TTC549 (cell line): ENCODE measurements around the gene PSMG4.
"Not testable (repeated sequence)": the region's sequence is repeated elsewhere in the genome, so short reads cannot be mapped to it uniquely, and the experiment has no call there.

Experiments
- FAIRE-seq: peaks from 2 replicates; lab custom pipeline; 2012; peaks lifted over from hg19 to GRCh38; lab: Jason Lieb, UNC

The PSMG4 gene

DNA sequence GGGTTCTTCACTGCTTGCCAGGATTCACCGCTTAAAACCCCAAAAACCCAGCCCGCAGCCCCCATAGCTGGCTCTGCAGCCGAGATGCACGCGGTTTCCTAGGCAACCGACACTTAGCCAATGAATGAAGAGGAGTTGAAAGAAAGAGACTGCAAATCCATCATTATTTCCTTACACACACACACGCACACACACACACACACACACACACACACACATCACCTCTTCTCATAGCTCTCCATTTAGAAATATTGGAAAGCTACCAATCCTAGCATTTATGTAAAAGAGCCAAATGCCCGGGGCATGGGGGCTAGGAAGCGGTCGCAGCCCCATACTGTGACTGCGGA, 27.9 kb upstream of the PSMG4 start:
- FAIRE-seq = no peak

DNA sequence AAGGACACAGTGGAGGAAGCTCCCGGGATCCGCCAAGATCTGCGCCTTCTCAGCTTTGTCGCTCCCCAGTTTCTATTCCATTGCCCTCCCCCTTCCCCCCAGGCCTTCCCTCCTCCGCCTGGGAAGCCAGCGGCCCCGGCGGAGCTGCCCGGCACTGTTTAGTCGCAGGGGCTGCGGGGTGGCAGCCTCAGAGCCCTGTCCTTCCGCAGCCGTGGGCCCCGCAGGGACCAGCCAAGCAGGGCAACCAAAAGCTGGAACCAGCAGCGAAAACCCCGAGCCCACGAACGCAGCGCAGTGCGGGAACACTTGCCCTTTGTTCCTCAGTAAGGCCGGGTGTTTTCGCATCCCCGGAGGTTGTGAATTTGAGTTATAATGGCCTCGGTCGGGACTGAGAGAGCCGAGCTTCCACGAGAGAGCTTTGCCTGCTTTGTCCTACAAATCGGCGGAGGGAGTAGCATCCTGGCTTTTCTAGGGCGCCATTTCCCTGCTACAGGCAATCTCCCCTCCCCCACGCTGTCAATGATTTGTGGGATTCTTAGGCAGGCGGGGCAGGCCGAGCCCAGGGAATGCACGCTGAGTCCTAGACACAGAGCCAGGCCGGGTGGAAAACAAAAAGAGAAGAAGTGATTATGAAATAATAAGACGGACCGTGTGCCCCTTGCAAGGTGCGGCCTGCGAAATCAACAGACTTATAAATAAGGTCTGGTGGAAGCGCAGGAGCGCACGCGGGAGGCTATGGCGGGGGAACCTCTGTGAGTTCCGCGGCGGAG, 27.3 kb upstream of the PSMG4 start:
- FAIRE-seq = no peak

DNA sequence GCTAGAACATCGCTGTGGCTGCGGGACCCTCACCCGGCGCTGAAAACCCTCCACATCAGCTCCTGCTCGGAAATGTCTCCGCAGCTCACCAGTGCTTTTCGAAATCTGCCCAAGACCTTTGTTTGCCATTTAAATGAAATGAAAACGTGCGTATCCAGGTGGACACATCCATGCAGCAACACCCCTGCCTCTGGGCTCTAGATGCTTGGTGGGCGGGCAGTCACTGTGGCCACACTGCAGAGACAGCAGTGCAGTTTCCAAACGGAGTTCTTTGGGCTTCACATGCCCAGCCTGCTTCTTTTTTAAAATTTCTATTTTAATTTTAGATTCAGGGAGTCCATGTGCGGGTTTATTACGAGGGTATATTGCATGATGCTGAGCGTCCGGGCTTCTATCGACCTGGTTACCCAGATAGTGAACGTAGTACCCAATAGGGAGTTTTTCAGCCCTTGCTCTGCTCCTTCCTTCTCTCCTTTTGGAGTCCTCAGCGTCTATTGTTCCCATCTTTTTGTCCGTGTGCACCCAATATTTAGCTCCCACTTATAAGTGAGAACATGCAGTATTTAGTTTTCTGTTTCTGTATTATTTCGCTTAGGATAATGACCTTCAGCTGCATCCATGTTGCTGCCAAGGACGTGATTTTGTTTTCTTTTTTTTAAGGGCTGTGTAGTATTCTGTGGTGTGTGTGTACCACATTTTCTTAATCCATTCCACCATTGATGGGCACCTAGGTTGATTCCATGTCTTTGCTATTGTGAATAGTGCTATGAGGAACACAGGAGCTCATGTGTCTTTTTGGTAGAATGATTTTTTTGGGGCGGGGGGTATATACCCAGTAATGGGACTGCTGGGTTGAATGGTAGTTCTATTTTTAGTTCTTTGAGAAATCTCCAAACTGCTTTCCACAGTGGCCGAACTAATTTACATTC, 26.5 kb upstream of the PSMG4 start:
- no peak for FAIRE-seq

DNA sequence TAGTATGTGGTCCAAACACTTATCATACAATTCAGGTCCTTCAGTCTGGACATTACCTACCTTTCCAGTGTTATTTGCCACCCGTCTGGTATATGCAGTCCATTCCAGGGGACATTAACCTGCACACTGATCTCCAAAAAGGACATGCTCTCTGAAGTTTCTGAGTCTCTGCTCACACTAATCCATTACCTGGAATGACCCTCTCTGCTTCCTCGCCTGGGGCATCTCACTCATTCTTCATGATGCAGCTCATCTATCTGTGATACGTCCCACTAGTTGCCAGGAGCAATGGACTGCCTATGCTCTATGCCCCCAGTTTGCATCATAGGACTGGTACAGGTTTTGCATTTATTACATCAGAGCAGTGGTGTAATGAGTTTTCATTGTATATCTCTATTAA, 25.4 kb upstream of the PSMG4 start:
- no peak for FAIRE-seq

DNA sequence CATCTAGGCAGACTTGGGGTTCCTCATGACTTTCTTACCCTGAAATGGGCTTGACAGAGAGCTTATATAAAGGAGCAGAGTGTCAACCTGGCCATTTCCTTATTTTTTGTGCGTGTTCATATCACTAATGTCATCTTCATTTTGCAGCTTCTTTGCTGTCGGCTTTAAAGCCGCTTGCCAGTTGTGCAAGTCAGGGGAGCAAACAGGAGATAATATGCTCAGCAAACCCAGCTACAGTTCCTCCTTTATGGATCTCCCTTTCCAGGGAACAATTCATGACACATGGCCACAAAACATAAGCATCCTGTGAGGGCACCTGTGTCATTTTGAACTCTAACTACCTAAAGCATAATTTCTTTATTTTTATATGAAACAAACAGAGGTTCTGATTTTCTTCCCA, 24.8 kb upstream of the PSMG4 start:
- FAIRE-seq = no peak

DNA sequence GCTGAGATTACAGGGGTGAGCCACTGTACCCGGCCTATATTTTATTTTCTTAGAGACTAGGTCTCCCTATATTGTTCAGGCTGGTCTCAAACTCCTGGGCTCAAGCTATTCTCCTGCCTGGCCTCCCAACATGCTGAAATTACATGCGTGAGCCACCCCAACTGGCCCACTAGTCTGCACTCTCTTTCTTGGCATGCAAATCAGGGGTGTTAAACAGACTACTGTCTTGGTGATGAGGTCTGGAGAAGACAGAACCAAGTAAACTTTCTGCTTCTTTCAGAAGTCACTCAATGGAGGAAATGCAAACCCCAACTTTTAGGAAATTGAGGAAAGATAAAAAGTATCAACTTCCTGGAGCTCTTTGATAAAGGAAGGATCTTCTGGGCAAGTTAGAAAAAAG, 23.3 kb upstream of the PSMG4 start:
- FAIRE-seq = no peak

DNA sequence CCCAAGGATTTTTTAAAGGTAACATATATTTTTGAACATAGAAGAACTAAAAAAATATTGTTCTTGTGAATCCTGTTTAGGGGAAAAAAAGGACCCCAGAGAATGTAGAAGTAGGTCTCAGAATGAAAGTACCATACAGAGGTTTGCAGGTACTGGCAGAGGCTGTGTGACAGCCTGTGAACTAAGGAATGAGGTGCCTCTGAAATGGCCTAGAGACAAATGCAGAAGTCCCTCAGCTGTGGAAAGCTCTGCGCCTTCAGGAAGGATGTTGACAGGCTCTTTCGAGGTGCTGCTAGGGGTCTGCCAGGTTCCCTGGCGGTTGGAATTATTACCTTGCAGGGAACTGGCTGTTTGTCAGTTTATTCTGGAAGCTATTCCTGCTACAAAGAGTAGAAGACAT, 22.7 kb upstream of the PSMG4 start:
- FAIRE-seq = no peak

DNA sequence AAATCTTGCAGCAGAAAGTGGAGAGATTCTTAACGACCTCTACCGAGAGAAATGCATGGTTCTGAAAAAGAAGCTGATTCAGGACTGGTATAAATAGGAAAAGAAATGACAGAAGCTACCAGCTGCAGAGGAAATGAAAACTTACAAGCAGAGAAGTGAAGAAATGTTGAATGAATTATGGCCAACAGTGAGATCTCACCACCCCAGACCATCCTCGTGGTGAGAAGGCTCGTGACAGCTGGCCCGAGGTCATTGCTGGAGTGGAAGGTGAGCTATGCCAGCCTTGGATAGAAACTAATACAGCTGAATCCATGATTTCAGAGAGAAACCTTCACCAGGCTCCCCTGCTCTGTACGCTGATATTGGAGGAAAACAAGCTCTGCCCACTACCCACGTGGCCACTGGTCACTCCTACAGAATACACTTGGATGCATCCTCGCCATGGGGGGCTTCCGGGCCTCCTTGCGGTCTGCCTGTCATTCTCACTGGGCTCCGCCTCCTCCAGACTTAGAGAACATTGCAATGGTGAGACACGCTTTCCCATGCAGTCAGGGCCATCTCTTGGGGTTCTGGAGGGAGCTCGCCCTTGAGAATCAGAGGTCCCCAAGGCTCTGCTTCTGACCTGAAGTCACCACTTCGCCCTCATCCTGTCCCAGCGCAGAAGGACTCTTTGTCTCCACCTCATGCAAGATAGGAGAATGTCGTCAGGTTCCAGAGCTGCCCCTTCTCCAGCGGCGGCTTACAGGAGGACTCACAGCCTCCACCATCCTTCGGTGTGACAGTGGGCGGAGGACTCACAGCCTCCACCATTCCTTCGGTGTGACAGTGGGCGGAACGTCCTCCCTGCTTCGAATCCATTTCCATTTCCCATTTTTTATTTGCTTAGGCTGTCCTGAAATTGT, 20.7 kb upstream of the PSMG4 start:
- FAIRE-seq = no peak

DNA sequence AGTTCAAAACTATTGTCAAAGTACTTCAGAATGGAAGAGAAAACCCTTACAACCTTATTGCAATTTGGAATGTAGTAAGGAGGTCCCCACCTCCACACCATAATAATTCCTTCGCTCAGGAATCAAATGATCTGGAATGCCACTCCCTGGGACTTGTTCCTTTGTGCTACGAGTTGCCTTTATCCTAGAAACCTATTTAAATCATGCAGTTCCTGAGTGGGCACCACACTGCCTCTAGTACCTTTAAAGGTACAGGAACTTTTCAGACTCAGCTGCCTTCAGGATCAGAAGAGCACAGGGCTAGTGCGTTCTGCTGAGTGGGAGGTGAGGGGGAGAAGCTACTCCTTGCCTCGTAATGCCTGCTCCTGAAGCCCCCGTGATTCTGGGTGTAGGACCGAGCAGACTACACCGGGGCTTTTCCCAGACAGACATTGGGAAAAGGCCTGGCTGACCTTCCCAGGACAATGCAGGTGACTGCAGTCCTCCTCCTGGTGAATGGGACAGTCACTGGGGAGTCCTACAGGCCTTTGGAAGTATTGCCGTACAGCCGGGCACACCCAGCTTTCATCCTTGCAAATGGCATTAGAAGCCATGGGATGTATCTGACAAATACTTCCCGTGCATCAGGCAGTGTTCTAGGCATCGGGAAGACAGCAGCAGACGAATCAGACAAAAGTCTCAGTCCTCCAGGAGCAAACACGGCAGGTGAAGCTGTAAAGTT, 19.5 kb upstream of the PSMG4 start:
- FAIRE-seq = no peak

DNA sequence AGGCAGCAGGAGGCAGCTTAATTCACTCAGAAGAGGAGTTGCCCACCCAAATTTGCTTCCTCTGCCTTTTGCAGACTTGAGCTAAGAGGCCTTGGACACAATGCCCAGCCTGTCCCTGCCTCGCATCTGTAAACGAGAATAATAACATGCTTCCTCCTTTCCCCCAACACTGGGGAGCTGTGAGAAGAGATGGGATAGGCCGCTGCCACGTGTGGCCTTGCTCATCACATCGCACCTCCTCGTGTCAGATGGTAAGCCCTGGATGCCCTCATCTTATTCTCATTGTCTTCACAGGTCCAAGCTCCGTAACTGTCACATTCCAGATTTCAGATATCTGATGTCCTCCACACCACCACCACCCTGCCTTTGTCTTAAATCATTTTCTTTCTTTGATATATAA, 18.2 kb upstream of the PSMG4 start:
- no peak for FAIRE-seq

DNA sequence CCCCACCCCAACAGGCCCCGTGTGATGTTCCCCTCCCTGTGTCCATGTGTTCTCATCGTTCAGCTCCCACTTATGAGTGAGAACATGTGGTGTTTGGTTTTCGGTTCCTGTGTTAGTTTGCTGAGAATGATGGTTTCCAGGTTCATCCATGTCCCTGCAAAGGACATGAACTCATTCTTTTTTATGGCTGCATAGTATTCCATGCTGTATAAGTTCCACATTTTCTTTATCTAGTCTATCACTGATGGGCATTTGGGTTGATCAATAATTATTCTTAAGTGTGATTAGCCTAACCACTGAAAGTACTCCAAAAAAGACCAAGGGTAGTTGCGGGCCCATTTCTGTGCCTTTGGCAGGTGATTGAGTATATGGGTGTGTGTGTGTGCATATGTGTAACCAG, 17.0 kb upstream of the PSMG4 start:
- not testable (repeated sequence) for FAIRE-seq

DNA sequence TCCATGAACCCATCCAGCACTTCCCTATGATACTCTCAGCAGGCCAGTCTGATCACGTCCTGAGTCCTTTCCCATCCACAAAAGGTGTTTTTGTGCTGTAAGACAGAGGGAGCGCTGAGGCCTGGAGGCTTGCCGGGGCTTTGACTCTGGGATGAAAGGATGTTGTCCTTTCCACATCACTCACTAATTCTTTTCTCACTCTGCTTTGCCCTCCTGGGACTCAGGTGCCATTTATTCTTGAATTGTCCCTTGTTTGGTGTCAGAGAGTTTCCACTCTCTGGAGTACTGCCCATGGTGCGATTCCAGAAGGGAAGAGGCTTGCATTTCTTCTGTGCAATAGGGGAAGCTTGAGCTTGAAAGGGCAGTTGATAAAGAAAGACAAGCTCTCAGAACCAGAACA, 16.0 kb upstream of the PSMG4 start:
- FAIRE-seq = no peak

DNA sequence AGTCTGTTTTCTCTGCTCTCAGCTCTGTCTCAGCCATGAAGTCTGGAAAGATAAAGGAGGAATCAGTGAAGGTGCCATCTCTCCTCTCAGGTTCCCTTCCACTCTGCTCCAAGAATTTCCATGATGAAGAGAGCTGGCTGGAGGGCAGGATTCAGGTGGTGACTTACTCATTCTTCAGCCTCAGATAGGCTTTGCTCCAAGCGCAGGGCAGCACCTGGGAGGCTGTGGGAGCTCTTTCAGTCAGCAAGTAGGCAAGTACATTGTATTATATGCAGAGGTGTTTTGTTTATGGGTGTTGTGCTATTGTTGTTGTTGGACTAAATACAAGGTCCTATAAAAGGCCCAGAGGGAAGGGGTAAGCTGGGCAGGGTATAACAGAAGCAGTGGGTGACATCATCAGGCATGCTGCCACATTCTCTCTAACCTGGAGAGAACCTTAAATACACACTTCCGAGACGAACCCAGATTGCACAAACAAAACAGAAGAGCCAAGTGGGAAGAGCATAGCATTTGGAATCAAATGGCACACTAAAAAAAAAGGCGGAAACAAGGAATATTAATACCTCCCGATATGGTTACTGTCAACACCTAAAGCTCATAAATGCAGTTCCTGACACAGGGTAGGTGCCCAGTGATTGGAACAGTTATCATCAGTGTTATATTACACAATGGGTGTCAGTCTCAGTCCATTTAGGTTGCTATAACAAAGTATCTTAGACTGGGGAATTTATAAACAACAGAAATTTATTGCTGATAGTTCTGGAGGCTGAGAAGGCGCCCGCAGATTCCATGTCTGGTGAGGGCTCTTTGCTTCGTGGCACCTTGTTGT, 14.5 kb upstream of the PSMG4 start:
- FAIRE-seq = no peak

DNA sequence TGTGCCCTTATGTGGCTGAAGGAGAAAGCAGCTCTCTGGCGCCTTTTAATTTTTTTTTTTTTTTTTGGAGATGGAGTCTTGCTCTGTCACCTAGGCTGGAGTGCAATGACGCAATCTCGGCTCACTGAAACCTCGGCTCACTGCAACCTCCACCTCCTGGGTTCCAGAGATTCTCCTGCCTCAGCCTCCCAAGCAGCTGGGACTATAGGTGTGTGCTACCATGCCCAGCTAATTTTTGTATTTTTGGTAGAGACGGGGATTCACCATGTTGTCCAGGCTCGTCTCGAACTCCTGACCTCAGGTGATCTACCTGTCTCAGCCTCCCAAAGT, 13.9 kb upstream of the PSMG4 start:
- not testable (repeated sequence) for FAIRE-seq

DNA sequence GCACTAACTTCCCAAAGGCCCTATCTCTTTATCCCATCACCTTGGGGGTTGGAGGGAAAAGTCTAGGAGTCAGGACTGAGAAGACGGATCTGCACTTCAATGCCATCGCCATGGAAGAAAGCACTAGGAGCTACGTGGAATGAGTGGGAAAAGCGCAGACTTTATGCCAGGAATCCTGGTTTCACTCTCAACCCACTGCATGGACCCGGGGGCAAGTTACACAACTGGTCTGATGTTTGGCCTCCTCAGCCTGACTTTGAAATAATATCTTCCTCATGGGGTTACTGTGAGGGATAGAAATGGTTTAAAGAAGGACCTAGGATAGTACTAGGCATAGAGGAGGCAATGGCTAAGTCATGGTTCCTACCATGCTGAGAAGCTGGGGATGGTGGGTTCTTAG, 13.5 kb upstream of the PSMG4 start:
- no peak for FAIRE-seq

DNA sequence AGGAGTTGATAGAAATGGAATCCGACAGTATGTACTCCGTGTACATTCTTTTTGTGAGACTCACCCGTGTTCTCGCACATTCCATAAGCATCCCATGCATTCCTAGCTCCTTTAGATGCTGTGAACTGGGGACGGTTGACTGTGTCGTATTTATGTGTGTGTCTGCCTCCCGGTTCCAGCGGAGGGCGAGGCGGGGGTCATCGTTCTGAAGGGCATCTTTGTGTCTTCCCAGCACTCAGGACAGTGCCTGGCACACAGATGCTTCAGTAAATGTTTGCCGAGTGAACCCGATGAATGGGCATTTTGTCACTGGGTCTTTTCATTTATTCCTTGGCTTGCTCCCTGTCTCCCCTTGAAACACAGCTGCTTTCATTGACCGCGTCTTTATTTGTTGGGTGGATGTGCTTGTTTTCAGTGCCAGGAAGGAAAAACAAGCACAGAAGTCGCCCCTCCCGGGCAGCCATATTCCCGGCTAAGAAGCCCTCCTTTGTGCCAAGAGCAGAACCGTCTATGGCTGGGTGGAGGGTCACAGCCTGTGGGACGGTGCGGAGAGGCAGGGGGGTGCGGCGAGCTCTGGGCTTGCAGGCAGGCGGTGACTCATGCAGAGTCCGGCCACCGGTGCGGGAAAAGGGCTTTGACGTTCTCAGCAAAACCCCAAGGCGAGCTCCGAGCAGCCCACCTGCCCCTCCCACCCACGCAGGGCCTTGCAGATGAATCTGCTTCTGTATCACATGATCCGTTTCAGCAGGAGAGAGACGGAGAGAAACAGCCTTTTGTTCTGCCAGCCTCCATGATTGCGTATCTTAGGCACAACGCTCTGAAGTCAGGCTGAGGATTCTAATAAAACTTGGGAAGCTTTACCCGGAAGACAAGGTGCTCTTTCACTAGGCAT, 11.2 kb upstream of the PSMG4 start:
- FAIRE-seq = no peak

DNA sequence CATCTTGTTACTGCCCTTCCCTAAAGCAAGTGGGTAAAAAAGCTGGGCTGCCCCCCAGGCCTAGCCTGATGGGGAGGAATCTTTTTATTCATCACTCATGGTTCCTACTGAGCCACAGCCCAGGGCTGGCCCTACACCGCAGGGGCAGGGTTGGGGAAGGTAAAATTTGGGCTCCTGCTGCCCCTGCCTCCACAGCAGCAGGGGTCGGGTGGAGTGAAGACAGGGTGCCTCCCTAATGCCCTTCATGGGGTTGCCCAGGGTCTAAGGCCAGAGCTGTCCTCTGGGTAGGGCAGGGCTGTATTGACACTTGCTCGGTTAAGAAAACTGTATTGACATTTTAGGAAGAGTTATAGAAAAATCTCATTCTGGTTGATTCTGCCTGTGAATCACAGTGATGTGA, 8.9 kb upstream of the PSMG4 start:
- no peak for FAIRE-seq

DNA sequence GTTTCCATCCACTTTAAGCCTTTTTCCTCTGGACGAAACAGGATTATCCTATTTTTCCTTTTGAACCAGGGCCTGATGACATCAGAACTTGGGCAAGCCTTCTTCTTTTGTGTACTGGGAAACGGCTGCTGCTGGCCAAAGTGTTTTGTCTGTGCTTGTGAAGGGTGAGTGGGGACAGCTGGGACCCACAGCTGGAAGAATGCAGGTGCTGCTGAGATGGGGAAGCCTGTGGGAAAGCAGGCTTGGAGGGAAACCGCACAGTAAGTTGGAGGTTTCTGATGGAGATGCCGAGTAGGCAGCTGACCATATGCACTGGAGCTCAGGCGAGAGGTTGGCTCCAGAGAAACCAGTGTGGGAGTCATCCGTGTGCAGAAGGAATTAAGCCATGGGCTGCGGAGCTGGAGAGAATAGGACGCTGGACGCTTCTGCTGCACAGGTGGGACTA, 8.5 kb upstream of the PSMG4 start:
- no peak for FAIRE-seq

DNA sequence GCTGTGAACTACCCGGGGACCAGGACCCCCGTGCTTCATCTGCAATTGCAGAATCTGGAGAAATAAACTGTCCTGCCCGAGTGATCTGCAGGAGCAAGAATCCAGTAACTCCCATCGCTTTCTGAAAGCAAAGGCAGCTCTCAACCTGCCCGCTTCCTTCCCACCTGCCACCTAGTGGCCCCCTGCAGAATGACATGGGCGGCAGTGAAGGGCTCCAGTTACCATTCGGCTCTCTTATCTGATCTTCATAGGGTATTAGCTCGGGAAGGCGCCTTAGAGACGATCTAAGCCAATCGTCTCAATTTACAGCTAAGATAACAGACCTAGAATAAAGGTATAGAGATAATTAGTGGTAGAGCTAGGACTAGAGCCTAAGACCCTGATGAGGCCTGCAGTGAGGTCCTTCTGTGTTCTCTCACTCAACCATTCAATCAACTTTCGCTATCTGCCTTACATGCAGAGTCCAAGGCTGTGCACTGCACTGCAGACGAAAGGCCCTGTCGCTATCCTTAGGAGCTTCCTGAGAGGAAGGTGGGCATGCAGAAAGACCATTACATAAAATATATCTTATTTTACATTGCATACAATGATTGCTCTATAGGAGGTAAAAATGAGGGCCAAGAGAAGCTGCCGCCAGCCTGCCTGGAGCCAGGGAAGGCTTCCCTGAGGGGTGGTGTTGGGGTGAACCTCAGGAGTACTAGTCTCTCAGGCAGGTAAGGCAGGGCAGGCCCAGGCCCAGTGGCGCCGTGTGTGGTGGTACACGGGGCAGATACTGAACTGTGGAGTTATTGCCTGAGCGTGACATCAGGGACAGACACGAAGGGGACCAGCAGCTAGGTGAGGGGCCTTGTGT, 7.1 kb upstream of the PSMG4 start:
- no peak for FAIRE-seq
